ENCODE results near the gene IFT122.

IFT122 gene

DNA sequence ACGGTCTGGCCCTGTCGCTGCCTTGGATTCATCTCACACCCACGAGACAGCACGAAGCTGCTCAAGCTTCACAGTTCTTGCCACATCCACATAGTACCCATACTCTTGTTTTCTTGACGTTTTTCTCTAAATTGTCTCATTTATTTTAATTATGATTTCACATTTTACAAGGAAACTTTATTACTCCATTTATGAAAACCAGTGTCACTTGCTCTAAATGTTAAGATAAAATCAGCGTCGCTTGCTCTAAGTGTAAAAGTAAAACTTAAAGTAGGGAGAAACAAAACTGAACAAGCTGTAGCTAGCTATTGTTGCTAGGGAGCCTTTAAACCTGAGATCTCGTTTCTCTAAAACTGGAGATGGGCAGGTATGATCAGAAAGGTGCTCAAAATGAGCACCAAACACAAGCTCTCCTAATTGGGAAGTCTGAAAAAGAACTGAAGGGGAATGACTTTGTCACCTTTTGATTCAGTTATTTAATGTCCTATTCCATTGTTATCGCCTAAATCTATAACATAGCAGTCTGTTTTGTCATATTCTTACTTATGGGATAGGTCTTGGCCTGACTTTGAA is 680 bp downstream of the IFT122 start:
- Mint-ChIP-seq H3K27ac (peak overlapping the region; percentile 94), H3K4me3 (peak overlapping the region; percentile 82), H3K27me3 (peaks cover 3% of the 10 kb centered on the region), H3K4me1 (peaks cover 54% of the 10 kb centered on the region), H3K9me3 (no peaks in the 10 kb centered on the region), H3K36me3 (peaks cover 25% of the 10 kb centered on the region)
- no peak for DNase-seq
- CTCF ChIA-PET: interaction anchor here (1.0 to 1.4 kb wide), 2 partner anchors 13 to 41 kb away, joined by 4 read pairs; no protein-coding TSS in a partner anchor

DNA sequence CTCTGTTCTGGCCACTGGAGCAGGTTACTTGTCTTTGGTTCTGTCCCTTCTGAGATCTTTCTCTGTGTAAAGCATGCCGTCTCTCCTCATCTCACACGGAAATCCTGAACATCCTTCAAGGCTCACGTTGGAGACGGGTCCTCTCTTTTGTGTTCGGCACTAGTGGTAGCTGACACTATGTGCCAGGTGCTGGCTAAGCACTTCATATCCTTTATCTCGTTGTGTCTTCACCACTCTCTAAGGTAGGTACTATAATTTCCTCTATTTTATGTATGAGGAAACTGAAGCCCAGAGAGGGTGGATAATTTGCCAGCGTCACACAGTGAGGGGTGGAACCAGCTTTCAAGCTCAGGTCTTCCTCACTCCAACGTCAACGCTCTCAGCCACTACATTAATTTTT is 1.2 kb downstream of the IFT122 start:
- H3K4me1 Mint-ChIP-seq: peaks cover 48% of the 10 kb centered on the region
- peak; percentile 31 for DNase-seq
- peak overlapping the region; percentile 82 for H3K4me3 Mint-ChIP-seq

GRCh38 chr3:129441782-129442181 is 1.8 kb downstream of the IFT122 start:
- DNase-seq: no peak
- CTCF ChIA-PET: no interaction called here

More for the DNA sequence above, 1.2 kb downstream of the IFT122 start:
- H3K36me3 Mint-ChIP-seq: peaks cover 21% of the 10 kb centered on the region
- CTCF ChIA-PET: interaction anchor here (1.0 to 1.4 kb wide), 2 partner anchors 14 to 41 kb away, joined by 4 read pairs; no protein-coding TSS in a partner anchor
- H3K27me3 Mint-ChIP-seq: peaks cover 3% of the 10 kb centered on the region
- H3K9me3 Mint-ChIP-seq: no peaks in the 10 kb centered on the region
- H3K27ac Mint-ChIP-seq: peak overlapping the region; percentile 94

GRCh38 chr3:129442486-129442885 is 2.5 kb downstream of the IFT122 start:
- no peak for DNase-seq
- CTCF ChIA-PET: no interaction called here
- H3K36me3 Mint-ChIP-seq: peaks cover 11% of the 10 kb centered on the region
- peaks cover 3% of the 10 kb centered on the region for H3K27me3 Mint-ChIP-seq
- H3K27ac Mint-ChIP-seq: no peak overlapping the region
- H3K9me3 Mint-ChIP-seq: no peaks in the 10 kb centered on the region
- peak overlapping the region; percentile 21 for H3K4me3 Mint-ChIP-seq
- H3K4me1 Mint-ChIP-seq: peaks cover 36% of the 10 kb centered on the region

More at GRCh38 chr3:129441782-129442181, 1.8 kb downstream of the IFT122 start:
- peak overlapping the region; percentile 94 for H3K27ac Mint-ChIP-seq
- H3K27me3 Mint-ChIP-seq: peaks cover 3% of the 10 kb centered on the region
- peaks cover 43% of the 10 kb centered on the region for H3K4me1 Mint-ChIP-seq
- no peaks in the 10 kb centered on the region for H3K9me3 Mint-ChIP-seq
- peaks cover 16% of the 10 kb centered on the region for H3K36me3 Mint-ChIP-seq
- H3K4me3 Mint-ChIP-seq: peak overlapping the region; percentile 82

DNA sequence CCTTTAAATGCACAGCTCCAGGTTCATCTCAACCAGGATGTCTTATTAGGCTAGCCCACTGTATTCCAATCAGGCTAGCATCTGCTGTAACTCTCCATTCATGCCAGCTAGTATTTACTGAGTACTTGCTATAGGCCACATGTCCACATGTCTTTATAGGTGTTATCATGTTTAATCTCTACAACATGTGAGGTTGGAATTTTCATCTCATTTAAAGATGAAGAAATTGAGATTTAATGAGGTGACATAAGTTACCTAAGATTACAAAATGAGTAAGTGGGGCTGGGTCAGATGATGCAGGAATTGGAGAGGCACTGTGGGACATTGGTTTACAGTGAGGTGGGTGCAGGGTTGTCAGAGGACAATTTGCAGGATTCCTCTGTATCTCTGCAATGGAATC is 2.9 kb downstream of the IFT122 start:
- H3K4me3 Mint-ChIP-seq: peak overlapping the region; percentile 21
- no peaks in the 10 kb centered on the region for H3K9me3 Mint-ChIP-seq
- CTCF ChIA-PET: no interaction called here

GRCh38 chr3:129445471-129445870 is 5.4 kb downstream of the IFT122 start:
- Mint-ChIP-seq H3K4me1 (peaks cover 28% of the 10 kb centered on the region), H3K4me3 (no peak overlapping the region), H3K9me3 (no peaks in the 10 kb centered on the region), H3K27me3 (no peaks in the 10 kb centered on the region), H3K36me3 (peaks cover 1% of the 10 kb centered on the region), H3K27ac (no peak overlapping the region)
- CTCF ChIA-PET: no interaction called here
- DNase-seq: no peak

More for the DNA sequence above, 2.9 kb downstream of the IFT122 start:
- Mint-ChIP-seq H3K4me1 (peaks cover 31% of the 10 kb centered on the region), H3K27ac (no peak overlapping the region), H3K27me3 (peaks cover 3% of the 10 kb centered on the region), H3K36me3 (peaks cover 6% of the 10 kb centered on the region)
- DNase-seq: no peak

GRCh38 chr3:129446926-129447325 is 6.9 kb downstream of the IFT122 start:
- Mint-ChIP-seq H3K9me3 (no peaks in the 10 kb centered on the region), H3K4me1 (peaks cover 15% of the 10 kb centered on the region), H3K27me3 (no peaks in the 10 kb centered on the region), H3K36me3 (peaks cover 5% of the 10 kb centered on the region), H3K4me3 (no peak overlapping the region), H3K27ac (no peak overlapping the region)
- CTCF ChIA-PET: no interaction called here
- DNase-seq: no peak

DNA sequence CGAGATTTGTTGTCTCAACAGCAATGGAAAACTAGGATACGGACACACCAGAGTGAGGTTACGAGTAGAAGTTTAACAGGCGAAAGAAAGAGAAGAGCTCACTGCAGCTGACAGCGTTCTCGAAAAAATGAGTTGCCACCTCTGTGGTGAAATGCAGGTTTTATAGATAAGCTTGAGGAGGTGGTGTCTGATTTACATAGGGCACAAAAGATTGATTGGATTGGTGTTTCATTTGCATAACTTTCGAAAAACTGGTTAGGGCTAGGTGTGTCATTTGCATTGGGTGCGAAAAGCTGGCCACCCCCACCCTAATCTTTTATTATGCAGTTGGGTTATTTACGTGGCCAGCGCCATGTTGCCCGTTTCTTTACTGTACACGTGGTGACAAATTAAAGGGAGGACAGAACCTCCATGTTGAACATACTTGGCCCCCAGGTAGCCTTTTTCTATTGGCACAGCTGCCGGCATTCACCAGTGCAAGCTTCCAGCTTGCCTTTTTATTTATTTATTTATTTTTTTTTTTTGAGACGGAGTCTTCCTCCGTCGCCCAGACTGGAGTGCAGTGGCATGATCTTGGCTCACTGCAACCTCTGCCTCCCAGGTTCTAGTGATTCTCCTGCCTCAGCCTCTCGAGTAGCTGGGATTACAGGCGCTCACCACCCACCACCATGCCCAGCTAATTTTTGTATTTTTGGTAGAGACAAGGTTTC is 8.3 kb downstream of the IFT122 start:
- Mint-ChIP-seq H3K9me3 (no peaks in the 10 kb centered on the region), H3K36me3 (peaks cover 16% of the 10 kb centered on the region), H3K4me1 (peaks cover 4% of the 10 kb centered on the region), H3K27ac (no peak overlapping the region), H3K27me3 (no peaks in the 10 kb centered on the region), H3K4me3 (no peak overlapping the region)
- CTCF ChIA-PET: no interaction called here
- DNase-seq: no peak

DNA sequence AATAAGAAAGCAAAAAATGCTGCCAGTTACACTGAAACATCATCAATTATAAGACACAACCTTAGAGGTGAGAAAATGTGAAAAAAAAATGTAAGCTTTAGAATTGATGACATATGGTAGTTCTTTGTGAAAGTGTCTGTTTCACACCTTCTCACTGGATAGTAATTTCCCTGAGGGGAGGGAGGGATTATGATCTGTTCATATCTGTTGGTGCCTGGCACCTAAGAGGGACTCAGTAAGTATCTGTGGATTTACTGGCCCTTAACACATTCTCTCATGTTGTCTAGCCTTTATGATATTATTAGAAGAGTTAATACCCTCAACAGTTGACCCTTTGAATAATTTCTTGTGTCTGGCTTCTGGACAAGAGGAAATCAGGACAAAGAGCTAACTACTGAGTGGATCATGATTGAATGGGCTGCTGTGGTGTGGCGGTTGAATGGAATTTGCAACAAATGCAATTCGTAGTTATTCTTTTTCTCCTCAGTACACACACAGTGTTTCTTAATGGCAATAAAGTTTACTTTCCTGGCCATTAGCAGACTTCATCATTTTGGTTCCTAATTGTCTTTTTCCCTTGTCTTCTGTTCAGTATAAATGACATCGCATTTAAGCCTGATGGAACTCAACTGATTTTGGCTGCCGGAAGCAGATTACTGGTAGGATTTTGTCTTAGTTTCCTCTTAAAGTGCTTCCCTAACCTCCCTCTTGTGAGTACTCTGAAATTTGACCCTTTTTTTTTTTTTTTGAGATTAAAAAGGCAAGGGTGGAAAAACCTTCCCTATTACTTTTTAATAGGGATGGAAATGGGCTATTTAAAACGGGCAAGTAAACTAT is 9.5 kb downstream of the IFT122 start:
- Mint-ChIP-seq H3K27ac (peak overlapping the region; percentile 20), H3K4me3 (no peak overlapping the region), H3K4me1 (peaks cover 4% of the 10 kb centered on the region), H3K36me3 (peaks cover 17% of the 10 kb centered on the region), H3K27me3 (no peaks in the 10 kb centered on the region), H3K9me3 (no peaks in the 10 kb centered on the region)
- CTCF ChIA-PET: no interaction called here
- no peak for DNase-seq

- no peak for DNase-seq
- Mint-ChIP-seq H3K9me3 (no peaks in the 10 kb centered on the region), H3K4me1 (peaks cover 4% of the 10 kb centered on the region), H3K27me3 (no peaks in the 10 kb centered on the region), H3K27ac (no peak overlapping the region), H3K4me3 (no peak overlapping the region), H3K36me3 (peaks cover 20% of the 10 kb centered on the region)
- CTCF ChIA-PET: interaction anchor here (1.0 kb wide), 1 partner anchor 54 kb away, joined by 5 read pairs; no protein-coding TSS in a partner anchor
These were observed 13.7 kb downstream of the IFT122 start for GRCh38 chr3:129453732-129454131.

GRCh38 chr3:129460155-129460554 is 20.1 kb downstream of the IFT122 start:
- Mint-ChIP-seq H3K4me3 (no peak overlapping the region), H3K36me3 (peaks cover 11% of the 10 kb centered on the region), H3K4me1 (no peaks in the 10 kb centered on the region), H3K27ac (no peak overlapping the region), H3K9me3 (peaks cover 1% of the 10 kb centered on the region), H3K27me3 (no peaks in the 10 kb centered on the region)
- CTCF ChIA-PET: no interaction called here
- no peak for DNase-seq

- no peaks in the 10 kb centered on the region for H3K4me1 Mint-ChIP-seq
- CTCF ChIA-PET: no interaction called here
- H3K27ac Mint-ChIP-seq: no peak overlapping the region
- peaks cover 11% of the 10 kb centered on the region for H3K36me3 Mint-ChIP-seq
- peaks cover 1% of the 10 kb centered on the region for H3K9me3 Mint-ChIP-seq
- H3K27me3 Mint-ChIP-seq: no peaks in the 10 kb centered on the region
- no peak overlapping the region for H3K4me3 Mint-ChIP-seq
- DNase-seq: no peak
These were observed 20.5 kb downstream of the IFT122 start for GRCh38 chr3:129460572-129460971.

DNA sequence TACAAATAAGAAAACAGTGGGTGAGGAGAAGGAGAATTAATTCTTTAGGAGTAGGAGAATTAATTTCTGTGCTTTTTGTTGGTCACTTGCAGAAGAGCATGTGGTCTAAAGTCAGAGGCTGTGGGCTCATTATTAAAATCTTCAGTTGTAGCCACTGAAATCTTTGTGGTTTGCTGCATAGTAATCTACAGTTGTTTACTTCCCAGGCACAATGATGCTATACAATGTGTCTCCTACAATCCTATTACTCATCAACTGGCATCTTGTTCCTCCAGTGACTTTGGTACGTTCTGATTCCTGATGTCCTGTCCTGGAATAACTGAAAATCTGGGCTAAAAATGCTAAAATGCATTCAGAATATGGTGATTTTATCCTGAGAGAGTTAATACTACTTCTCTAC is 21.0 kb downstream of the IFT122 start:
- Mint-ChIP-seq H3K27me3 (no peaks in the 10 kb centered on the region), H3K36me3 (peaks cover 8% of the 10 kb centered on the region), H3K4me1 (no peaks in the 10 kb centered on the region), H3K27ac (no peak overlapping the region), H3K4me3 (no peak overlapping the region), H3K9me3 (peaks cover 1% of the 10 kb centered on the region)
- CTCF ChIA-PET: no interaction called here
- no peak for DNase-seq

GRCh38 chr3:129461461-129462146 is 21.6 kb downstream of the IFT122 start:
- Mint-ChIP-seq H3K27me3 (no peaks in the 10 kb centered on the region), H3K36me3 (peaks cover 8% of the 10 kb centered on the region), H3K4me3 (no peak overlapping the region), H3K9me3 (peaks cover 1% of the 10 kb centered on the region), H3K4me1 (no peaks in the 10 kb centered on the region), H3K27ac (no peak overlapping the region)
- CTCF ChIA-PET: no interaction called here
- DNase-seq: no peak

Measured in activated naive CD4-positive, alpha-beta T cell treated with anti-CD3 and anti-CD28 coated beads, Interleukin-2, amount 10 ng/mL, durations not matched to agents 7 days and 5 days (primary cell).